Keratinocyte (primary cell): ENCODE data around the gene MTF1.

Experiments used
- CTCF ChIP-seq, 3 experiments: IDR thresholded peaks in 1 of 3; conservative IDR thresholded peaks in 1 of 3; optimal IDR thresholded peaks in 1 of 3; 2 replicates in 2 of 3; 3 replicates in 1 of 3; pipeline versions ENCODE3 to v1.5.1; 2011; ENCODE audit warnings: low read length in 3 of 3, mild to moderate bottlenecking in 3 of 3, moderate library complexity in 2 of 3, control low read depth in 1 of 3, inconsistent platforms in 1 of 3; ENCODE audit not compliant: insufficient read depth in 2 of 3; ENCODE audit errors: extremely low read depth in 1 of 3
- EZH2 ChIP-seq: IDR thresholded peaks from one replicate; pipeline ENCODE4 v1.6.1; 2012; ENCODE audit warnings: inconsistent platforms, mild to moderate bottlenecking, low read length, moderate library complexity

GRCh38 chr1:37867784-37868183 is 8.4 kb upstream of the MTF1 start:
- TF ChIP-seq CTCF (optimal IDR thresholded peaks at IDR 0.05 in 1 of 3, IDR thresholded peaks at IDR 0.05 in 1 of 3, conservative IDR thresholded peaks at IDR 0.05 in 1 of 3; ENCODE audit: extremely low read depth in 1 of 3, insufficient read depth in 2 of 3, low read length in 3 of 3) = no peak
- no peak for TF ChIP-seq EZH2
